NCI-H510A (cell line): ENCODE measurements around the gene CPED1.
"Not testable (repeated sequence)": the region's sequence is repeated elsewhere in the genome, so short reads cannot be mapped to it uniquely, and the experiment has no call there.

ENCODE experiments used
- DNase-seq: peaks from one replicate; lab custom pipeline; 2025; lab: John Stamatoyannopoulos, UW

The CPED1 gene

DNA sequence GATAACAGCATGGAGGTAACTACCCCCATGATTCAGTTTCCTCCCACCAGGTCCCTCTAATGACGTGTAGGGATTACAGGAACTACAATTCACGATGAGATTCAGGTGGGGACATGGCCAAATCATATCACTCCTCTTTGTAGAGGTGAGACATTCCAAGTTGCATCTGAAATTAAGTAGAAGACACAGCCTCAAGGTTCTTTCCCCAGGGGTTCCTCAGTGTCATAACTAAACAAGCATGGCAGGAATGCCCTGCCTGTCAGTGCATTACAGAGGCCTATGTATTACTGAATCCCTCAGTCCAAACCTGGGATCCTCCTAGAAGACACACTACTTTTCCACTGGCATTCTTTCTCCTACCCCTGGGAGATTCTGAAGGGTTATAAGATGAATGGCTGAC lies 297.7 kb downstream of the CPED1 start:
- DNase-seq, result no peak

DNA sequence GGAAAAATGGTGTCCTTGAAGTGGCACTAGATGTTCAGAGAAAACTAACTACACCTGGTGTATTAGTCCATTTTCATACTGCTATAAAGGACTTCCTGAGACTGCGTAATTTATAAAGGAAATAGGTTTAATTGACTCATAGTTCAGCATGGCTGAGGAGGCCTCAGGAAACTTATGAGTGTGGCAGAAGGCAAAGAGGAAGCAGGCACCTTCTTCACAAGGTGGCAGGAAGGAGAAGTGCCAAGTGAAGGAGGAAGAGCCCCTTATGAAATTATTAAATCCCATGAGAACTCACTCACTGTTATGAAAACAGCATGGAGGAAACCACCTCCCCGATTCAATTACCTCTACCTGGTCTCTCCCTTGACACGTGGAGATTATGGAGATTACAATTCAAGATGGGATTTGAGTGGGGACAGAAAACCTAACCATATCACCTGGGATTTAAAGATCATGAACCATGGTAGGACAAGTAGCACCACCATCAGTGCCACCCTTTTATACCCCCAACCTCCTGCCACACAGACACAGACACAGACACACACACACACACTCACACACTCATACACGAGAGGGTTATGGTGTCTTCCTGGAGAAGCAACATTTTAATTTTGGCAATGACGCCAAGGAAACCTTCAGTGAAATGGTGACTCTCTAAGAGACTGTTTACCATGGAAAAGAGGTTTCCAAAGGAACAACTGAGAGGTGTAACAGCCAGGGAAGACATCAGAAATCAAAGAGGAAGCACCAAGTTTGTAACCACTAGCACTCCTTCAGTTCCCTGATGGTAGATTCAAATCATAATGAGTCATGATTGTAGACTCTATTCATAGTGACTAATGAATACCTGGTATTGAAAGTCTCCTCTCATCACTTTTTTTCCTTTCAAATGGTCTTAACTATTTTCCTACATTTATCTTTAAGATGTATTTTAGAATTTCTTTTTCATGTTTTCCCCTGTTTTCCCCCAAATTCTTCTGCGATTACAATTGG lies 298.5 kb downstream of the CPED1 start:
- no peak for DNase-seq

DNA sequence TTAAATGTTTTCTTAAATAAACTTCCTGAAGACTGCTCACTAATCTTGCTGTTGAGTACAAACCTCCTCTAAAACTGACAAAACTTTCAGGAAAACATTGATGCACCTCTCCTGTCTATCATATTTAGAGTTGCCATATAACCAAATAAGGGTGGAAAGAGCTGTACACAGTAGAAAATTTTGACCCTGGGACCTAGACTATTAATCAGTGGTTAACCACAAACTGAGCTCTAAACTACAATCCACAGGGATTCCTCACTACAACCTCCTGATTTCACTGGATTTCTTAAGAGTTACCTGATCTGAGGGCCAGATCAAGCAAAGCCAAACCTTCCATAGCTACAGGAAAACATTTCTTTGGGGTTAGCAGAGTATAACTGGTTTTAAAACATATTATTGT lies 300.4 kb downstream of the CPED1 start:
- DNase-seq, result no peak

DNA sequence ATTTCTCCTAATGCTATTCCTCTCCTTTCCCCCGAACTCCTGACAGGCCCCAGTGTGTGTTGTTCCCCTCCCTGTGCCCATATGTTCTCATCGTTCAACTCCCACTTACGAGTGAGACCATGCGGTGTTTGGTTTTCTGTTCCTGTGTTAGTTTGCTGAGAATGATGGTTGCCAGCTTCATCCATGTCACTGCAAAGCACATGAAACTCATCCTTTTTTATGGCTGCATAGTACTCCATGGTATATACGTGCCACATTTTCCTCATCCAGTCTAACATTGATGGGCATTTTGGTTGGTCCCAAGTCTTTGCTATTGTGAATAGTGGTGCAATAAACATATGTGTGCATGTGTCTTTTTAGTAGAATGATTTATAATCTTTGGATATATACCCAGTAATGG lies 301.4 kb downstream of the CPED1 start:
- DNase-seq, result not testable (repeated sequence)

DNA sequence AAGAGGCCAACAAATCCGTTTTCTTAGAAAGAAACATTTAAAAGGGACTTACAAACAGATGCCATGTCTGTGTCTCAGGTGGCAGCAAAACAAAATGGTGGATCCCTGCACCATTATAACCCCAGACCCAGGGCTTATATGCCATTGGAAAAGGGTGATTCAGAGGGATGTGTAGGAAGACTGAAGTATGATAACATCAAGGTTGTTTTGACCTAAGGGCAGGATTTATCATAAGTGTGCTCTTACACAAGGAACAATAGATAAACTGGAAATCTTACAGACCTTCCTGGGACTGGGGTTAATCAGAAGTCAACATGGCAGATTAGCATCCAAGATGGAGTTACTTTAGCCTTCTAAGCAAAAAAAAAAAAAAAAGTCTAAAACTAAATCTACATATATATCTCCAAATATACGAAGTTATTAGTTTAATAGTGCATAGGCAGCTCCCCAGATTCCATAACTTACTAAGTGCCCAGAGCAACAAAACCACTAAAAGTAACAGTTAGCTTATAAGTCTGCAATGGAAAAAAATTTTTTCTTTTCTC lies 306.0 kb downstream of the CPED1 start:
- DNase-seq, result no peak

DNA sequence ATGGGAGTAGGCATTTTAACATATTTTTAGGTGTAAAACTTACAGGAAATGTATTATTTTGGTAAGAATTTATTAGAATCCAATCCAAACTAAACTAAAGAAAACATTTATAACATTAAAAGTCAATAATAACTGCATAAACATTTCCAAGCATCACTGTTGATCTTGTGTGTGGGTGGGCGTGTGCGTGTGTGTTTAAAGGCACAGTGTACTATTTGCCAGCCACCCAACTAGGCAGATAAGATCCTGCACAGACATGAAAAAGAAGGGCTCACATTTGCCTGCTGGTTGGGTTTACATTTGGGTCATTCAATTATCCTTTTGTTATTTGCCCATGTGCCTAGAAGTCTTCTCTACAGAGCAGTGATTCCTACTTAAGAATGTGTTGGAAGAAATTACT lies 309.3 kb downstream of the CPED1 start:
- no peak for DNase-seq

DNA sequence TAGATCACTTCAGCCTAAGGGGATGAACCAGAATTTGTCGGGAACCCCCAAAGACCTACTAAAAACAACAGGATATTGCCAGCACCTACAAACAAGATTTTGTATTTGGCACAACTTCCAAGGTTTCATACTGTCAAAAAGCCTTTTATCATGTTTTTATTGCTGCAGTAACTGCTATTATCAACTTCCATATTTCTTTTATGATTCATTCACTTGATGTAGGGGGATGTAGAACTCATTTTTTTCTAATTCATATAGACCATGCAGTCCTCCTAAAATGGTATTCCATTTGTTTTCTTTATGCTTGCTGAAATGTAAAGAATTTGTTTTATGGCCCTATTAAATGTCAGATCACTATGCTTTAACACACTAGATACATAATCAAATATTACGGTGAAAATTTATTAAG lies 310.3 kb downstream of the CPED1 start:
- DNase-seq, result no peak

DNA sequence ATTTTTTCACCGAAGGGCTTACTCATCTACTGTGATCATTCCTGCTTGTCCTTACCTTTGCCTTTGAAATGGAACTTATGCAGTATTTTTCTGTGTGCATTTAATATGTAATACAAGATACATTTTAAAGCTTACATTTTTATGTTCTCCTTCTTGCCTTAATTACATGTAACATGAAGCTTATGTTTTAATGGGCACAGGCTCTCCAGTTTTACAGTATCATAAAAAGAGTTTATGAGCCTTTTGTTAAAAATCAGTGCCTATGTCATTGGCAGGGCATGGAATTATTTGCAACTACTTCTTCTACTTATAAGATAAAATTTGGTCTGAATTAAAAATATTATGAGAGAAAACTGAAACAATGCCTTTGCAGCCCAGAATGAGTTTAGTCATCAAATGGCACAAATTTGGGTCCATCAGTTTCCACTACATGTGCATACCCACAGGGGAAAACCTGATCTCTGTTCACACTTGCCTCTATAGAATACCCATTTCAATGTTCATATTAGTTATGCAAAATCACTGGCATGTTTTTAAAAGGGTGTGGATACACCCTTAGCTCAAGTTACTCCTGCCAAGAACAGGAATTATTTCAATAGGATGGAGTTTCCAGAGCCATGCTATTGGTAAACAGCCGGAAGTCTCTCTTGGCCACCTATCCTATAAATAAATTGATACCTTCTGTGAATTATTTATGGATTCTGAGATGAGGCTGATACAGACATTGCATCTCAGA lies 312.3 kb downstream of the CPED1 start:
- DNase-seq, result no peak

DNA sequence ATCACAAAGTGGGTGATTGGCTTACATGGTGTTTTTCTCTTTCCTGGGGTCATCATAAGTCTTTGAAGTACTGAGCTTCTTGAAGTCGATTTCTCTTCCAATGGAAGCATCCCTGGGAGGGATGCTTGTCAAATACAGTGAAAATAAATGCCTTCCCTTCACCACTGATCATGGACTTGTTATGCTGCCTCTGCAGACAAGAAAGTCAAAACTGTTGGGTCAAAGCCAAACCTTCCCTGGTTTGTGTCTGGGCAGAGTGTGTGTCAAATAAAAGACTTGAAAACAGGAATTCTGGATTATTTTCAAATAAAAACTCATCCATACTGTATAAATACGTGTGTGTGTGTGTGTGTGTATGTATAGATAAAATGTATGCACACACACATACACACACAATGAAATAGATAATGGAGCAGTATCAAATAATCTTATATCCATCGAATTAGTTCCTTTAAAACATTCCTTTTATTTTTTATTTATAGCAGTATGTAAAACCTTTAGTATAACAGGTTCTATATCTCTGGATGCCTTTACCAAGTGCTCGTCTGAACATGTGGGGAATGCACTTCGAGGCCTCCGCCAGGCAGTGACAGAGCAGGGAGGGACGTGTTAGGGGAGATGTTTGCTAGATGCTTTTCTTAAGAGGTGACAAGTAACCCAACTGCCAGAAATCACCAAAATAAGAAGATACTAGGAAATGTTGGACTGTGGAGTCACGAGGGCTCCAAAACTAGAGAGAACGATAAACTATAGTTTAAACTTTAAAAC lies 313.1 kb downstream of the CPED1 start:
- DNase-seq, result no peak

DNA sequence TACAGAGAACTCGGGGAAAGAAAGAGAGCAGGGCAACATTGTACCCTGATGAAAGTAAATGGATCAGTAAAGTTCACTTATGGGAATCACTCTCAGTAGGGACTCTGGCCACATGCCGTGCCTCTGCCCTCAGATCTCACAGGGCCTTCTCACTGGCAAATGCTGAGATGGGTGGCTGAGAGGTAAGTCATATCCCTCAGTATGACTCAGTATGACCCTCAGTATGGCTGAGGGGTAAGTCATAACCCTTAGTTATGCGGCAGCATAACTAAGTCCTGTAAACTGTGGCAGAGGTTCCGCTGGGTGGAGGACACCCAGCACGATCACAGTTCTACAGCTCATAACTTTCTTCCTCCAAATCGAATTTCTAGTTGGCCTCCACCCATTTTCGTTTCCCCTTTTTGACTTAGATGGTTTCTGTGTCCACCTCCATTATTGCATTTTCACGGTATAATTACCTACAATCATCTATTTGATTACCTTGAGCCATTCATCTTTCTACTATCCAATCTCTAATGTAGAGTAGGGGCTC lies 313.8 kb downstream of the CPED1 start:
- no peak for DNase-seq

DNA sequence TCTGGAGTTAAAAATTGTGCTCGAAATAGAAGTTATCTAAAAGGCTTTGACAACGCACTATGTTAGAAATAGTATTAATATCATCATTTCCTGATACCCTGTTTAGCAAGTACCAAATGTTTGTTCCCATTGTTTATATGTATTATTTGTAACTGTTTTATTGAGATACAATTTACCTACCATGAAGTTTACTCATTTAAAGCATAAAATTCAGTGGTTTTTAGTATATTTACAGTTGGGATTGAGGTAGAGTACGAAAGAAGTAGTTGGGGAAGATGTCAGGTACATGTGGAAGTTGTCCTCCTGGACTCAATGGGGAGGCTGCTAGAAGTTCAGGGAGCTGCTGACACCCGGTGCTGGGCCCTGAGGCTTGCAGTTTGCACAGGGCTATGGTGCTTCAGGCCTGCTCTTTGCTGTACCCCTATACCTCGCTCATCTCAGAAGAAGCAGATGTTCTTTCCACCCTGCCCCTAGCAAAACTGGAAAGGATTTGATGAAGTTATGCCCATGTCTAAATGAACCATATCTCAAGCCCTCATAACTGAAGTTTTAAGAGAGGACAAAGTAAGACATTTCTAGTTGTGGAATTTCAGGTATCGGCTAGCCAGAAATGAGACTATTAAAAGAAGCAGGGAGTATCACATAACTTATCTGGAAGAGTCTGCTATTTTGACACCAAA lies 315.1 kb downstream of the CPED1 start:
- no peak for DNase-seq

DNA sequence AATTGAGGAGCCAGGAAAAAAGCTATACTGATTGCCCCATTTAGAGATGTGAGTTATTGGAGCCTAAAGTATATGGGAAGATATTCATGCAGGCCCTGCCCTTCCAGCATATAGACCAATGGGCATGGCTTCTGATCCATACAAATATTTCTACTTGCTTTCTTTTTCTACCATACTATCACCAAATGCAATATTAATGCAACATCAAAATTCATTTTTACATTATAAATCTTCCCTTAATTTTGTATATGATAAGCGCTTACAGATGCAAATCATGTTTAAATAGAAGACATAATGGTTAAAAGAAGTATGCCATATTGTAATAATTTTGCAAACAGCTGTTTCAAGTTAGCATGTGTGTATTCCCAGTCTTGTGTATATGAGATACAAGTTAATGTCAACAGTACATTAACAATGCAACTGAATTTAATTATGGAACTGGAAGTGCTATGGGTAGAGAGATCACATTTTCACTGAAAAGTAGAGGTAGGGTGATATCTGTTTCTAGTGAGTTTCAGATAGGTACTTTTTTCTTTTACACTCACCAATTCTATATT lies 315.7 kb downstream of the CPED1 start:
- DNase-seq, result no peak

DNA sequence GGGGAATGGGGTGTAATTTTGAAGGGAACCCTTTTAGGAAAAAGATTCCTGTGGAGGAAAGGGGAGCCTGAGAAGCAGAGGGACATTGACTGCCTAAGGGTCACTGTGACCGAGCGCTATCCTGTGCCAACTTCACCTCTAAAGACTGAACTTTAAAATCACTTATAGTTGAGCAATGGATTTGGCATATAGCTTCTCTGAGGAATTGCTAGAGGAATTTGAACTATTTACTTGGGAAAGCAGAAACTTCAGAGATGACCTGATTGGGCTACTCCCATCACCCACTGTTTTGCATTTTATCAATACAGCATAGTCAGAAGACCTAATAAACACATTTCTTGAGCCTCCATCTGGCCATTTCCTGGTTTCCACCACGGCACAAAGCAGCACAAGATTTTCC lies 316.6 kb downstream of the CPED1 start:
- no peak for DNase-seq

DNA sequence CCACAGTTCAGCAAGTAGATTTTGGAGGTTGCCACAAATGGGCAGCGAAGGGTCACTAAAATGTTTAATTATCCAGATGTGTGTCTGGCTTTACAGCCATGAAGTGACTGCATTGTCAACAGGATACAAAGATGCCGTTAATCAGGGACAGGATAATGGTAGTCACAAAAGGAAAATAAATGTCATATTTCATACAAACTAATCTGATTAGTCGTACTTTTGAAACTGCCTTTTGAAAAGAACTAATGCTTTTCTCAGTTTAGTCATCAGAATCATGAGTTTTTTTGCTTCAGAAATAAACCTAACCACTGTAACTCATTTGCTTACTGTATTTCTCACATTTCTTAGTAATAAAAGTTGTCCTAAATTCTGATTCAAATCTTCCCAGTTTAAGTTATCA lies 318.1 kb downstream of the CPED1 start:
- no peak for DNase-seq

DNA sequence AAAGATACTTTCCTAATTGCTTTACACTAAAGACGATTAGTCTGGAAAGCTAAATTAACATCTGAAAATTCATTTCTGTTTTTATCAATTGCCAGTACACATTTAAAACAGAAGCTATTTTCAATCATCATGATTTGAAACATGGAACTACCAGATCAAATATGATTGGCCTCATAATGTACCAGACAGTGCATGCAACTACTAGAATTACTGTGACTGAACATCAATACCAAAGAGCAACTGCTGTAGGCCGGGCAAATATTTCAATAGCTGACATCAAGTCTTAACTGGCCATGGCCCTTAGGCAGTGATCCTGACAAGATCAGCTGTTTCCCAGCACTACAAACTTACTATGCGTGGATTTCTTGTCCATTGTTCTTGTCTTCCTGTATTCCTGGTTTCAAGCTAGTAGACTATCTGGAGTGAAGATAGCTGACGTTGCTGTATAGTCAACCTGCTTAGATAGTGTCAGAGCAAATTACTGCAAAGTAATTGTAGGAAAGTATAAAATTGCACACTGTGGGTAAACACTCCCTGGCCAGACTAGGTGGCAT lies 318.6 kb downstream of the CPED1 start:
- DNase-seq, result no peak

DNA sequence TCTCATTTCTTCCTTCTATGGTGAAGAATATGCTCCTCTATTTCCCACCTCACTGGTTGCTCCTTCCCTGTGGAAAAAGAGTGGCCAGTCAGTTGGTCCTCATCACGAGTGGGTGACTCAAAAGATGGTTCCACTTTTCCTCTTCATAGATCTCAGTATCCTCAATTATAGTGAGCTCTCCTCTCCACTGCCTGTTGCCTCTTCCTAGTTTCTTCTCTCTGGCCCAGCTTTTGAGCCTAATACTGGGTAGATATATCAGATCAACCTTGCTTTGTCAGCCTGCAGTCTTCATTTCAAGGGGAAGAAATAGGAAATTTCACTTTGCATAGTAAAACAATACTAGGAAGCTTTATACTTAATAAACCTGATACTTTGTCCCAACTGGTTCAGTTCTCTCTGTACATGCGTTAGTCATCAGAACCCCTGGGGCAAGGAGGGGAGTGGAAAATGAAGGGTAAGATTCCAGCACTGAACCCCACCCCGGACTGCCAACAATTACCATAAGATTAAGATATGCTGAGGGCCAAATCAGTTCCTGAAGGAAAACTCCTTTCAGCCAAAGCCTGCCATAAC lies 324.8 kb downstream of the CPED1 start:
- DNase-seq, result no peak

DNA sequence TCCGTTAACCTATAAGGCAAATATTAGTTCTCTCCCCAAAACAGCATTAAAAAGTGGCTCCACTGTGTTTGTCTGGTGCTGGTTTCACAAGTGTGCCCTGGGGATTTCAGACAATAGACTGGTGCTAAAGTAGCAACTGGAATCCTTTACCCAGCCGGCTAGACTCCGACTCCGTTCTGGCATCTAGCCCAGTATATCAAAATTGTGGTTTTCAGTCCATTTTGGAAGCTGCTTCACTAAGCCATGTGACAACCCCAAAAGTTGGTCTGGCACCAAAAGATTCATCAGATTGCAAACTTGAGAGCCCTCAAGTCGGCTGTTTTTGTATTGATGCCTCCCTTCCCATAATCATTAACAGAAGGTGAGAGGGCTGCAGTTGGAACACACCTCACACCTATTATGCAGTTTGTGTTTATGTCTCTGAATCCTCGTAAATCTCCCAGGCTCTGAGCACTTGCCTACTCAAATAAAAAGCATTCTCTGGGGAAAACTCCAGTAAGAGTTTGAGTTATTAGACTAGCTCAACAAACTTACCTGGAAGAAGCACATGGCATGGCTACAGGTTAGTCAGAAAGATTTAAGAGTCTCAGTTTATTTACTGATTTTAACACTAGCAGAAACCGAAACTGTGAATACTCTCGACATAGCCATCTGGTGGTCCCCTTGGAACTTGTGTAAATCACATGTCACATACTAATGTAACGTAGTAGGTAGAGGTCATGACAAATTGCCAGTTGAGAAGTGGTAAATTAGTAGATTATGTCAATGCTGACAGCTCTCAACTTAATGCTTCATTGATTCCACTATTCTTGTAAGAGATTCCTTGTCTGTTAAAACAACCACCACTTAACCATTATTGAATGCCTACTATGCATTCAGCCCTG lies 325.5 kb downstream of the CPED1 start:
- no peak for DNase-seq

DNA sequence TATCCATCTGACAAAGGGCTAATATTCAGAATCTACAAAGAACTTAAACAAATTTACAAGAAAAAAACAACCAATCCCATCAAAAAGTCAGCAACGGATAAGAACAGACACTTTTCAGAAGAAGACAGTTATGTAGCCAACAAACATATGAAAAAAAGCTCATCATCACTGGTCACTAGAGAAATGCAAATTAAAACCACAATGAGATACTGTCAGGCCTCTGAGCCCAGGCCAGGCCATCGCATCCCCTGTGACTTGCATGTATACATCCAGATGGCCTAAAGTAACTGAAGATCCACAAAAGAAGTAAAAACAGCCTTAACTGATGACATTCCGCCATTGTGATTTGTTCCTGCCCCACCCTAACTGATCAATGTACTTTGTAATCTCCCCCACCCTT lies 326.7 kb downstream of the CPED1 start:
- not testable (repeated sequence) for DNase-seq

DNA sequence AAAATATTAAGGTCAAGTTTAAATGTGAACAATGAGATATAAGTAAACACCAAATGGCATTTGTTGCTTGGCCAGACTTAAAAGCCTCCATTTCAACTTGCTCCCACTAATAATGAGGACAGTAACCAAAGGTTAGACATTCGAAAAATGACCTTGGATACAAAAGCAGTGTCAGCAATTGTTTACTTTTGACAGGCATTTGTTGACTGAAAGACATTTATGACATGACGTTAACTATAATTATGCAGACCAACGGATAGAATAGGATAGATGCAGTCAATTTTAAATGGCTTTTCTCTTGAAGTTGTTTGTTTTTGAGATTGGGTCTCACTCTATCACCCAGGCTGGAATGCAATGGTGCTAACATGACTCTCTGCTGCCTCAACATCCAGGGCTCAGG lies 333.9 kb downstream of the CPED1 start:
- no peak for DNase-seq
